ENCODE data around the gene SBNO2. TPM values are rescaled to one million over a fixed set of nuclear protein-coding genes. Genes with fewer than 3 reads are reported as not detected.
A peak's percentile ranks its signal among the peaks of the same experiment; 100 is the strongest.

Gene SBNO2
- total and polyA plus RNA-seq, 2 donors (not counting 1 experiment from before 2014, with no cell fraction given) = 42.8 to 83.3 TPM

- TF ChIP-seq, protein P1, sequence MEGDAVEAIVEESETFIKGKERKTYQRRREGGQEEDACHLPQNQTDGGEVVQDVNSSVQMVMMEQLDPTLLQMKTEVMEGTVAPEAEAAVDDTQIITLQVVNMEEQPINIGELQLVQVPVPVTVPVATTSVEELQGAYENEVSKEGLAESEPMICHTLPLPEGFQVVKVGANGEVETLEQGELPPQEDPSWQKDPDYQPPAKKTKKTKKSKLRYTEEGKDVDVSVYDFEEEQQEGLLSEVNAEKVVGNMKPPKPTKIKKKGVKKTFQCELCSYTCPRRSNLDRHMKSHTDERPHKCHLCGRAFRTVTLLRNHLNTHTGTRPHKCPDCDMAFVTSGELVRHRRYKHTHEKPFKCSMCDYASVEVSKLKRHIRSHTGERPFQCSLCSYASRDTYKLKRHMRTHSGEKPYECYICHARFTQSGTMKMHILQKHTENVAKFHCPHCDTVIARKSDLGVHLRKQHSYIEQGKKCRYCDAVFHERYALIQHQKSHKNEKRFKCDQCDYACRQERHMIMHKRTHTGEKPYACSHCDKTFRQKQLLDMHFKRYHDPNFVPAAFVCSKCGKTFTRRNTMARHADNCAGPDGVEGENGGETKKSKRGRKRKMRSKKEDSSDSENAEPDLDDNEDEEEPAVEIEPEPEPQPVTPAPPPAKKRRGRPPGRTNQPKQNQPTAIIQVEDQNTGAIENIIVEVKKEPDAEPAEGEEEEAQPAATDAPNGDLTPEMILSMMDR (IDR thresholded peaks at IDR 0.05) = no peak
- TF ChIP-seq EZH2 (IDR thresholded peaks at IDR 0.05; ENCODE audit: borderline replicate concordance, insufficient read depth, low read depth, low read length, poor library complexity, severe bottlenecking) = no peak
- Histone ChIP-seq H3K4me1 (ENCODE audit: control insufficient read depth in 2 of 2, insufficient read depth in 2 of 2, low read length in 2 of 2) (peaks cover 26 to 58% of the 10 kb centered on the region in 2 donors), H2AFZ (ENCODE audit: insufficient read depth, low read depth, low read length, poor library complexity, severe bottlenecking) (peak overlapping the region; percentile 27), H3K9ac (ENCODE audit: low read length) (peak overlapping the region; percentile 99), H3K9me3 (ENCODE audit: control extremely low read depth in 1 of 3, control insufficient read depth in 2 of 3, insufficient read depth in 1 of 3, low read length in 2 of 3) (no peaks in the 10 kb centered on the region), H3K79me2 (ENCODE audit: control insufficient read depth, insufficient read depth, low read length) (peaks cover 6% of the 10 kb centered on the region), H3K4me2 (replicated peaks; ENCODE audit: low read depth, low read length, poor library complexity, severe bottlenecking) (peak overlapping the region; percentile 96), H3K36me3 (replicated peaks in 1 of 2; ENCODE audit: control extremely low read depth in 1 of 2, control insufficient read depth in 1 of 2, extremely low read depth in 1 of 2, insufficient read depth in 2 of 2, low read length in 1 of 2) (peaks cover 0 to 19% of the 10 kb centered on the region in 2 experiments), H4K20me1 (ENCODE audit: control insufficient read depth, insufficient read depth, low read length, poor library complexity, severe bottlenecking) (peaks cover 32% of the 10 kb centered on the region), H3K27ac (ENCODE audit: low read length in 2 of 2) (peak overlapping the region; percentile 88 to 100), H3K27me3 (replicated peaks in 1 of 4; ENCODE audit: control extremely low read depth in 1 of 4, control insufficient read depth in 3 of 4, insufficient read depth in 4 of 4, low read length in 3 of 4) (no peaks in the 10 kb centered on the region), H3K4me3 (ENCODE audit: control extremely low read depth in 1 of 5, extremely low read depth in 1 of 5, insufficient read depth in 1 of 5, low read depth in 2 of 5, low read length in 4 of 5) (peak overlapping the region; percentile 42 to 90 (median 80))
- Mint-ChIP-seq H3K4me1 (peaks cover 34% of the 10 kb centered on the region), H3K9me3 (ENCODE audit: insufficient read depth) (no peaks in the 10 kb centered on the region), H3K27me3 (no peaks in the 10 kb centered on the region), H3K27ac (peak overlapping the region; percentile 94), H3K4me3 (peak overlapping the region; percentile 81)
- under 1% methylated on average over 92 of the region's 93 CpGs for WGBS (ENCODE audit: insufficient coverage)
- DNase-seq = peak; percentile 94
- POLR2A ChIA-PET = interaction anchor here (0.6 to 4.0 kb wide), 17 partner anchors 9 to 248 kb away, joined by 3 to 21 read pairs (median 6); partner anchors contain the start of genes ABCA7, ARHGAP45, CIRBP and RNU6-2
- intact Hi-C loops (cut with micrococcal nuclease) = loop anchor here (1.0 to 5.0 kb wide), 5 partner anchors 37 to 163 kb away; partner anchors contain the start of genes ARHGAP45, ATP5F1D, CIRBP and SBNO2
- CTCF ChIA-PET = interaction anchor here (0.6 to 1.4 kb wide), 5 partner anchors 9 to 162 kb away, joined by 3 to 6 read pairs (median 3); no protein-coding TSS in a partner anchor
- ATAC-seq (ENCODE audit: low read depth) = peak; percentile 48
Observed at GRCh38 chr19:1104311-1105007, 69.6 kb downstream of the SBNO2 start.
